Right atrium auricular region (tissue), 2 donors: ENCODE data around the gene KRTAP1-5. TPM values are rescaled to one million over a fixed set of nuclear protein-coding genes. Genes with fewer than 3 reads are reported as not detected.
"Not testable (repeated sequence)": the region's sequence is repeated elsewhere in the genome, so short reads cannot be mapped to it uniquely, and the experiment has no call there.

Source experiments
- DNase-seq: peaks from one replicate; pipeline ENCODE4 v3.0.0-alpha.2; 2019; ENCODE audit warnings: low spot score
- H3K27ac ChIP-seq, 2 donors: fragments of 200-600 bp; sonication (generic); 1 replicate in 1 of 2; 2 replicates in 1 of 2; pipeline ENCODE4 v1.5.1; 2016 to 2019
- H3K27me3 ChIP-seq, 2 donors: fragments of 200-600 bp; sonication (generic); one replicate each; pipeline versions ENCODE4 v1.5.1 to v1.6.0; 2017 to 2019
- H3K36me3 ChIP-seq: fragments of 200-600 bp; sonication (generic); one replicate; pipeline ENCODE4 v1.5.1; 2016
- H3K4me1 ChIP-seq, 2 donors: fragments of 200-600 bp; sonication (generic); one replicate each; pipeline versions ENCODE4 v1.5.1 to v1.6.0; 2017 to 2019
- H3K4me3 ChIP-seq, 2 donors: fragments of 200-600 bp; sonication (generic); 1 replicate in 1 of 2; 2 replicates in 1 of 2; pipeline ENCODE4 v1.5.1; 2017 to 2019; ENCODE audit warnings: mild to moderate bottlenecking in 1 of 2, moderate library complexity in 1 of 2
- H3K9me3 ChIP-seq, 2 donors: fragments of 200-600 bp; sonication (generic); one replicate each; pipeline ENCODE4 v1.5.1; 2019
- CTCF ChIP-seq, 2 donors: fragments of 200-600 bp; sonication (generic); IDR thresholded peaks; one replicate each; pipeline ENCODE4 v1.5.1; 2019; ENCODE audit warnings: antibody characterized with exemption in 2 of 2
- total RNA-seq, 2 donors: library from RNA; depleted of rRNA; stranded (reverse); fragments of >200 nt; gene quantifications; one replicate each; pipeline ENCODE4 v1.1.0, GENCODE V29; 2016

Gene KRTAP1-5
- total RNA-seq, 2 donors from 2014 or later, result not detected

- DNase-seq, result no peak
- Histone ChIP-seq H3K9me3 (no peaks in the 10 kb centered on the region), H3K4me1 (no peaks in the 10 kb centered on the region), H3K27ac (no peak overlapping the region), H3K4me3 (no peak overlapping the region), H3K36me3 (no peaks in the 10 kb centered on the region), H3K27me3 (no peaks in the 10 kb centered on the region)
- TF ChIP-seq CTCF (IDR thresholded peaks at IDR 0.05), result no peak
Observed at GRCh38 chr17:41004397-41004796, 22.6 kb downstream of the KRTAP1-5 start.

- Histone ChIP-seq H3K9me3 (no peaks in the 10 kb centered on the region), H3K27ac (no peak overlapping the region), H3K27me3 (no peaks in the 10 kb centered on the region), H3K36me3 (no peaks in the 10 kb centered on the region), H3K4me1 (no peaks in the 10 kb centered on the region), H3K4me3 (no peak overlapping the region)
- TF ChIP-seq CTCF (IDR thresholded peaks at IDR 0.05), result no peak
- no peak for DNase-seq
Observed at GRCh38 chr17:41003926-41004325, 23.1 kb downstream of the KRTAP1-5 start.

GRCh38 chr17:41002814-41003213, 24.2 kb downstream of the KRTAP1-5 start:
- DNase-seq, result no peak
- TF ChIP-seq CTCF (IDR thresholded peaks at IDR 0.05), result no peak
- Histone ChIP-seq H3K27me3 (no peaks in the 10 kb centered on the region), H3K4me3 (no peak overlapping the region), H3K36me3 (no peaks in the 10 kb centered on the region), H3K9me3 (no peaks in the 10 kb centered on the region), H3K27ac (no peak overlapping the region), H3K4me1 (no peaks in the 10 kb centered on the region)

GRCh38 chr17:41001795-41002194, 25.2 kb downstream of the KRTAP1-5 start:
- no peaks in the 10 kb centered on the region for H3K4me1 ChIP-seq
- no peaks in the 10 kb centered on the region for H3K9me3 ChIP-seq
- no peak for DNase-seq
- H3K36me3 ChIP-seq, result no peaks in the 10 kb centered on the region
- H3K4me3 ChIP-seq, result no peak overlapping the region
- H3K27me3 ChIP-seq, result no peaks in the 10 kb centered on the region
- no peak for TF ChIP-seq CTCF (IDR thresholded peaks at IDR 0.05)
- H3K27ac ChIP-seq, result no peak overlapping the region

DNA sequence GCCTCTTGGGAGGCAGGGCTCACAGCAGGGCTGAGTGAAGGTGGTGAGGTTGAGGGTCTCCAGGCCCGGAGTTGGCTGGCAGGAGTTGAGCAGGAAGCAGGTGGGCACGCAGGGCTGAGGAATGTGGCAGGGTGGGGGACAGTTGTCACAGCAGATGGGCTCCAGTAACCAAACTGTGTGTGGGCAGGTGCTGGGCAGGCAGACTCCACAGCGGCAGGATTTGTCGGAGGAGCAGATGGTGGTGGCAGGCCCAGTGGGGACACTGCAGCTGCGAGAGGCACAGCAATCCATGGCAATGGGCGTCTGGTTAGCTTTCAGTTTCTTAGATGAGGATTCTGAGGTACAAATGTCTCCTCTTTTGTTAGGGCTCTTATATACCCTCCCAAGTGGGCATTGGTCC, 27.4 kb downstream of the KRTAP1-5 start, which contains the start of gene KRTAP3-2:
KRTAP3-2 (minus strand) TSS at position 344 of the 400 bp plus-strand sequence; CDS start at position 291, 53 bp downstream.
- DNase-seq, H3K27me3 ChIP-seq, H3K27ac ChIP-seq, H3K36me3 ChIP-seq, H3K4me3 ChIP-seq, H3K4me1 ChIP-seq, H3K9me3 ChIP-seq: not testable (repeated sequence)

DNA sequence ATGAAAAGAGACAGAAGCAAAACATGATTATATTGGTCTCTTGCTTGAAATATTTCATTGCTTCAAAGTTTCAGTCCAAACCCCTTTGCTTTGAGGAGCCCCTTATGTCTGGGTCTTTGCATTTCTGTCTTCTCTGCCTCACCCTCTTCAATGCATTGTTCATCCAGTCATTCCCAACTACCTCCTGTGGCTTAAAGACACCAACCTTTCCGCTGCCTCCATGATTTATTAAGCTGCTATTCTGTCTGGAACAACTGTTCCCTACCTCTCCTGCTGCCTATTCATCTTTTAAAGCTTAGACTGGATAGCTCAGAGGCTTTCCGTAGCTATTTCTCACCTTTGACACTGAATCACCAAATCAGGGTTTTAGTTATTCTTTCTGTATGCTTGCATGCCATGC, 29.6 kb downstream of the KRTAP1-5 start:
- no peak for DNase-seq
- H3K9me3 ChIP-seq, result no peaks in the 10 kb centered on the region
- H3K36me3 ChIP-seq, result no peaks in the 10 kb centered on the region
- H3K27me3 ChIP-seq, result no peaks in the 10 kb centered on the region
- no peaks in the 10 kb centered on the region for H3K4me1 ChIP-seq
- no peak for TF ChIP-seq CTCF (IDR thresholded peaks at IDR 0.05)
- no peak overlapping the region for H3K4me3 ChIP-seq
- H3K27ac ChIP-seq, result no peak overlapping the region
